Stimulated activated CD8-positive, alpha-beta memory T cell treated with anti-CD3 and anti-CD28 coated beads, Interleukin-7, amount 100 ng/mL, for 4 hours (primary cell): ENCODE measurements around the gene LPAR1.

ENCODE experiments used
- DNase-seq, 2 donors: peaks; one replicate each; pipeline ENCODE4 v3.0.0-alpha.2; 2020; ENCODE audit warnings: low read depth in 2 of 2

LPAR1 gene

DNA sequence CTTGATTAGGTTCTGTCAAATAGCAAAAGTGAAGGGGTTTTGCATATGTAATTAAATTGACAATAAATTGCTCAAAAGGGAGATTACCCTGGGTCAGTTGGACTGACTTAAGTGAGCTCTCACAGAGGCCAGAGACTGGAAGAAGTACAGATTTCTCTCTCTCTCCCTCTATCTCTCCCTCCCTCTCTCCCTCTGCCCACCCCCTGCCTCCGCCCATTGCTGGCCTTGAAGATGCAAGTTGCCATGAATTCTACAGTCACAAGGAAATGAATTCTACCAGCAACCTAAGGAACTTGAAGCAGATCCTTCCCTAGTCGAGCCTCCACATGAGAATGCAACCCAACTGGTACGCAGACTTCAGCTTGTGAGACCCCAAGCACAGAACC, 119.2 kb downstream of the LPAR1 start:
- no peak for DNase-seq

- no peak for DNase-seq
These were observed 119.8 kb downstream of the LPAR1 start for GRCh38 chr9:110918316-110919049.

- no peak for DNase-seq
These were observed 121.9 kb downstream of the LPAR1 start for GRCh38 chr9:110916403-110916802.

DNA sequence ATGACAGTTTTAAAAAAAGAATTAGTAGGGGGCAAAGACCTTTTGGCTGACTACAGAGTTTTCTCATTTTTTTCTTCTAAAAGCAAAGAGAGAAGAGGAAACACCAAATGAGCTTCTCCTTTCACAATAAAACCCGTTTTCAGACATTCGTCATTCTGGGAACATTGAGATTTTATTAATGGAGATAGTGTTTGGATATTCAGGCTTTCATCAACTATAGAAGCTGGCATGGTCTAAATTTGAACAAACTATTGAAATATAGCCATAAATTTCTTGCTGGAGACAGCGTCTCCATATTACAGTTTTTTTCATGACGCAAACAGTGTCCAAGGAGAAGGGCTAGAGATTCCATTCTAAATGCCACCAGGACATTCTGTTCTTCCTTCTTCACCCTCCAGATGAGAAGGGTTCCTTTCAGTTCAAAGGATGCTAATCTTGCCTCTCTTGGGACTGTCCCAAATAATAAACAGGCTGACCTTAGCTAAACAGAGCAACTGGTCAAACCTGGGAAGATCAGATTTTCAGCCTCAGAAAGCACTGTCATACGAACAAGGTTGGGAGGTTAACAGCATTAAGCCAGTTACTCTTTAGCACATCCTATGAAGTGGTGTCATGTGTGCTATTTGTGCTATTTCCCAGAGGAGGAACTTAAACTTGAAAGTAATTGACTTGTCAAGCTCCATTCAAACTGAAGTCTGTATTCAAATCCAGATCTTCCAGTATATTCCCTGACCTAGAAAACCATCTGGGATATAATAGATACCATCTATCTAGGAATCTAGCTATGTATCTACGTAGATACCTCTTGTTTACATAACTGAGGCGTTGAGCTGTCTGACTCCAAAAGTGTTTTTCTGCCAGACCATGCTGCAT, 125.6 kb downstream of the LPAR1 start:
- DNase-seq: no peak

DNA sequence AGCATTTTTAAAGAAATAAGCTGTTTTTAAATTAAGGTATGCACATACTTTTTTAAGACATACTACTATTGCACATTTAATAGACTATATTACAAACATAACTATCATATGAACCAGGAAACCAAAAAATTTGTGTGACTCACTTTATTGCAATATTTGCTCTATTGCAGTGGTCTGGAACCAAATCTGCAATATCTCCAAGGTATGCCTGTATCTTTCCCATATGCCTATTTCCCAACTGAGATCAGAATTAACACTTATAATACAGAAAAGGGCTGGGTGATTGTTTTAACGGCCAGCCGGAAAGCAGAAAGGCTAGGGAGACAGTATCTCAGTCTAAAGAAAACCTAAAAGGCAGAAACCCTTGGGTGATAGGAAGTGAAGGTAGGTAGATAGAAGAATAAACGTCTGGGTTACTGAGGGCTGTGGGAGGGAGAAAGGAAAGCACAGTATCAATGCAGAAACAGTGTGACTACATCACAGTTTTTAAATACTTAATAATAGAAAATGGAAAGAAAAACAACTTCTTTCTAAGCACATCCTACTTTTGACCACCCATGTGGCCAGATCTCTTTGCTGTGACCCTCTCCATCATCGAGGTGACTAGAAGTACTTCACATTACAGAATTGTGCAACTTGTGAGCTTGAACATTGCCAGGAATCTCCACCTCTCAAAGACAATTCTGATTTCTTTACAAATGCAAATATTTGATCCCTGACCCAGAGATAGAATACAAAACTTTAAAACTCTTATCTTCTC, 126.4 kb downstream of the LPAR1 start:
- no peak for DNase-seq

GRCh38 chr9:110908894-110909293, 129.4 kb downstream of the LPAR1 start:
- no peak for DNase-seq

GRCh38 chr9:110900917-110901316, 137.4 kb downstream of the LPAR1 start:
- DNase-seq: no peak

GRCh38 chr9:110900456-110900855, 137.8 kb downstream of the LPAR1 start:
- no peak for DNase-seq

GRCh38 chr9:110898866-110899265, 139.4 kb downstream of the LPAR1 start:
- DNase-seq: no peak

GRCh38 chr9:110898358-110898757, 139.9 kb downstream of the LPAR1 start:
- no peak for DNase-seq

GRCh38 chr9:110897943-110898342, 140.3 kb downstream of the LPAR1 start:
- no peak for DNase-seq

DNA sequence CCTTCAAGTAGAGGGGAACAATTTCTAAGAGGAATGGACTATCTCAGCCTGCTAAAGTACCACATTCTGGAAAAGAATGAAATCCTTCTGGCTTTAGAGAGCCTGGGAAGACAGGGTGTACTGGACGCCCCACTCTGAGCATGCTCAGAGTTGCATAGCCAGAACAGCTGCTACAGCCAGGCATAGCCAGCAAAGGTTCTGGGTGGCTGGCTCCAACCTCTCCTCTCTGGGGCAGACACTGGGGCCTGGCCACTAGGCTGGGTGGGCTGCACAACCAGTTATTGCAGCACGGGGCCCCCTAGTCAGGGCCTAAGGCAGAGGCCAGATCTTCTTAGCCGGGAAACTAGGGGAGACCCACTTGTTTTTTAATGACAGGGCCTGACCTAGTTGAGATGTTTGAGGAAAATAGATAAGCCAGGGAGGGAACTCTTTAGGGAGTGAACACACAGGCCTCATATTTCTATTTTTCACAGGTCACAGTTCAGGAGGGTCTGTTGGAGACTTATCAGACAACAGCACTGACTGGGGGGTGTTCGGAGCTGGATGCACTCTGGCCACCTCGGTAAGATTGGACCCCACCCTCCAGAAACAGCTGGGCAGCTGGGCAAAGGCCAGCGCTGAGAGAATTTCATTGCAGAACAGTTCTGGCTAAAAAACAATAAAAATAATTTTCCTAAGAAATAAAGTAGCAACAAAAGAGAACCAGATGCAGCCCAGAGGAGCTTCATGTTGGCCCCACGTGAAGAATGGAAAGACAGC, 142.9 kb downstream of the LPAR1 start:
- no peak for DNase-seq

DNA sequence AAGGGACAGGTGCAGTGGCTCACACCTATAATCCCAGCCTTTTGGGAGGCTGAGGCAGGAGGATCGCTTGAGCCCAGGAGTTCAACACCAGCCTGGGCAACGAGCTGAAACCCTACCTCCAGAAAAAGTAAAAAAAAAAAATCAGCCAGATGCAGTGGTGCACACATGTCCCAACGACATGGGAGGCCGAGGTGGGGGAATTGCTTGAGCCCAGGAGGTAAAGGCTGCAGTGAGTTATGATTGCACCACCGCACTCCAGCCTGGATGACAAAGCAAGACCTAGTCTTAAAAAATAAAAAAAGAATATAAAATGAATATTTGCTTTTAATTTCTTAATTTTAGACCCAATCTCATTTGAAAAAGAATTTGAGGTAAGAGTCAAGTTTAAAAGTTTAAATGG, 143.5 kb downstream of the LPAR1 start:
- no peak for DNase-seq

DNA sequence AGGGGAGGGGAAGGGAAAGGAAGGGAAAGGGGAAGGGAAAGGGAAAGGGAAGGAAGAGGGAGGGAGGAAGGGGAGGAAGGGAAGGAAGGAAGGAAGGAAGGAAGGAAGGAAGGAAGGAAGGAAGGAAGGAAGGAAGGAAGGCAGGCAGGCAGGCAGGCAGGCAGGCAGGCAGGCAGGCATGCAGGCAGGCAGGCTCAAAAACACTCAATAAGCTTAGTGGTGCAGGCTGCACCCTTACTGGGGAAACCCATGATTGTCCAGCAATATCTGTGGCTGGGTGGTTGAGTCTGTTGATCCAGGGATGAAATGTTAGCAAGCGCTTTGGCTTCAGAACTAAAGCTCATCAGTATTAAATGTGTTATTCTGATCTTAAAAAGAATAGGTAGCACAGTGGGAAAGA, 145.6 kb downstream of the LPAR1 start:
- no peak for DNase-seq

DNA sequence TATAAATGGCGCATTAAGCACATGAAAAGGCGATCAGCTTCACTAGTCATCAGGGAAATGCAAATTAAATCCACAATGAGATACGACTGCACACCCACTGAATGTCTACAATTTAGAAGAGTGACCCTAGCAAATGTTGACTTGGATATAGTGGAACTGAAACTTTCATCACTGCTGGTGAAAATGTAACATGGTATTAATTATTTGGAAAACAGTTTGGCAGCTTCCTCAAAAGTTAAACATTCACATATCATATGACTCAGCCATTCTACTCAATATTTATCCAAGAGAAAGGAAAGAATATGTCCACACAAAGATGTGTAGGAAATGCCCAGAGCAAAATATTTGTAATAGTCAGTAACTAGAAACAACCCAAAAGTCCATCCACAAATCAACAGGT, 146.5 kb downstream of the LPAR1 start:
- DNase-seq: no peak

- no peak for DNase-seq
These were observed 147.9 kb downstream of the LPAR1 start for GRCh38 chr9:110890416-110890815.

DNA sequence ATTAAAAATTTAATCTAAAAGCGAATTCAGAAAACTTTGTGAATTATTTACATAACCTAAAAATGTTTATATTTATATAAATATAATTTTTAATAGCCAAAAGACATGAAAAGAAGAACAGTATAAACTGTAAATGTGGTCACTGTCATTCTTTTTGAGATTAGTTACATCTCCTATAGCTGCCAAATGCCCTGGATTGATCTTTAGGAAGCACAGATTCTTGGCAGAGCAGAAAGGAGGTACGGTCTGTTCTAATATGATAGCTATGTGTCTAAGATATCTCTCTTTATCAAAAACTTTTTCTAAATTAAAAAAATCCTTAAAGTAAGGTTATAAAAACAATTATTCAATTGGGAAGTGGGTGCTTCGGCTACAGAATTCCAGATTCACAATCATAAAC, 151.0 kb downstream of the LPAR1 start:
- no peak for DNase-seq

GRCh38 chr9:110886832-110887231, 151.4 kb downstream of the LPAR1 start:
- no peak for DNase-seq

DNA sequence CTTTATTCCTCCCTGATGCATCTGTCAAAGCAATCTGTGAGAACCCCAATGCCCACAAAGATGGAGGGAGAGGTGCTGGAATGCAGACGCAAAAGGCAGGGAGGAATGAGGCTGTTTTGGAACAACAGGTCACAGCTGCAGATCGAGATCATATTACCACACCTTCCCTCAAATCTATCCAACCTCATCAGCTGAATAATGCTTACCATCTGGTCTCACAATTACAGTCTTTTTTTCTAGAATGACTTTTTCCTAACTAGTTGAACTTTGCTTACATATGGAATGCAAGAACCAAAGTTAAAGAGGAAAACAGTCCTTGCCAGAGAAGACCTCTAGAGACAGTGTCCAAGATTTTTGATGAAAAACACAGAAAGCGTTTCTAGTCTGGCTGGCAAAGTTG, 158.1 kb downstream of the LPAR1 start:
- DNase-seq: no peak

DNA sequence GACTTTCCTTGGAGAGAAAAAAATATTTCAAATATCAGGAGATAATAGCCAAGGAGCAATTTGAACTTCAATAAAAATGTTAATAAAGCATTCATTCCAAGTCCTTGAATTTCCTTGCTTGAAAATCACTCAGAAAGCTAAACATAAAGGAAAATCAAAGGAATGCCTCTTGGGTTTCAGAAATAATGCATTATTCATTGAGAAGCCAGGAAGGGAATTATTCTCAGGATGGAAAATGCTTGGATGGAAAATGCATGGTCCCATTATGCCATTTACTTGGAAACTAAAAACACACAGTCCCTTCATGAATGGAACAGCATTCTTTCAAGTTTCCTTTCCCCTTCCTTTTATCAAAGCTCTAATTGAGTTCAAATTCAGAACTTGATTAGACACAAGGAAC, 160.9 kb downstream of the LPAR1 start:
- no peak for DNase-seq

DNA sequence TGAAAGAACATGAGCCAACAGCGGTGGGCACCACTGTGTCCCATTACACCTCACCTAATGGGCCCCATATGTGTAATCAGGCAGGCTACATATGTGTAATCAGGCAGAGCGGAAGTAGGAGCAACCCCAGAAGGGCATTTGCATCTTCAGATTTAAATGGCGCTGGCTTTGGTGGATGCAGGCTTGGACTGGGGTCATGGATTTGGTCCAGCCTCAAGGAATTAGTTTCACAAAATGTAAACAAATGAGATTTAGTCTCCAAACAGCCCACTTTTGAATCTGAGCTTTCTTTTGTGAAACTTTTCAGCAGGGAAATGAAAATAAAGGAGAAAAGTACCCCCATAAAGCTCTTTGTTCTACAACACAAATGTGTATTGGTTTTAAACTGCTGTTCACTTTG, 161.3 kb downstream of the LPAR1 start:
- no peak for DNase-seq
